KG1 (cell line): ENCODE results near the gene CAMK2D.
"Not testable (repeated sequence)": the region's sequence is repeated elsewhere in the genome, so short reads cannot be mapped to it uniquely, and the experiment has no call there.

Experiments
- DNase-seq: peaks from one replicate; lab custom pipeline; 2025; lab: John Stamatoyannopoulos, UW

Gene CAMK2D

GRCh38 chr4:113730467-113731216 is 30.9 kb downstream of the CAMK2D start:
- no peak for DNase-seq

GRCh38 chr4:113727802-113728201 is 33.7 kb downstream of the CAMK2D start:
- DNase-seq: no peak

- DNase-seq: no peak
Observed at GRCh38 chr4:113725963-113726362, 35.6 kb downstream of the CAMK2D start.

- DNase-seq: no peak
Observed at GRCh38 chr4:113718252-113718651, 43.3 kb downstream of the CAMK2D start.

- DNase-seq: no peak
Observed at GRCh38 chr4:113711883-113712662, 49.5 kb downstream of the CAMK2D start.

- no peak for DNase-seq
Observed at GRCh38 chr4:113708250-113708649, 53.3 kb downstream of the CAMK2D start.

GRCh38 chr4:113707048-113707447 is 54.5 kb downstream of the CAMK2D start:
- DNase-seq: no peak

GRCh38 chr4:113705097-113705496 is 56.4 kb downstream of the CAMK2D start:
- not testable (repeated sequence) for DNase-seq

- not testable (repeated sequence) for DNase-seq
Observed at GRCh38 chr4:113702596-113702995, 58.9 kb downstream of the CAMK2D start.

- no peak for DNase-seq
Observed at GRCh38 chr4:113701169-113701568, 60.4 kb downstream of the CAMK2D start.

- DNase-seq: no peak
Observed at GRCh38 chr4:113700602-113701150, 60.9 kb downstream of the CAMK2D start.

- no peak for DNase-seq
Observed at GRCh38 chr4:113699772-113700171, 61.8 kb downstream of the CAMK2D start.

GRCh38 chr4:113697429-113697828 is 64.1 kb downstream of the CAMK2D start:
- no peak for DNase-seq

GRCh38 chr4:113695328-113696169 is 66.0 kb downstream of the CAMK2D start:
- no peak for DNase-seq

- DNase-seq: no peak
Observed at GRCh38 chr4:113694008-113694407, 67.5 kb downstream of the CAMK2D start.

GRCh38 chr4:113692809-113693411 is 68.6 kb downstream of the CAMK2D start:
- DNase-seq: no peak

GRCh38 chr4:113691676-113692075 is 69.9 kb downstream of the CAMK2D start:
- no peak for DNase-seq

GRCh38 chr4:113689394-113689793 is 72.1 kb downstream of the CAMK2D start:
- DNase-seq: no peak

- DNase-seq: no peak
Observed at GRCh38 chr4:113687067-113687718, 74.3 kb downstream of the CAMK2D start.

- DNase-seq: not testable (repeated sequence)
Observed at GRCh38 chr4:113685157-113685556, 76.4 kb downstream of the CAMK2D start.

GRCh38 chr4:113684534-113685091 is 76.9 kb downstream of the CAMK2D start:
- no peak for DNase-seq
